ENCODE measurements around the gene SP140. TPM values are rescaled to one million over a fixed set of nuclear protein-coding genes. Genes with fewer than 3 reads are reported as not detected.

SP140 gene
- total and polyA plus RNA-seq, 2 of the 13 experiments (the other 11 are each of a cell fraction or from before 2014, with no cell fraction given): 0.57 to 0.80 TPM

DNA sequence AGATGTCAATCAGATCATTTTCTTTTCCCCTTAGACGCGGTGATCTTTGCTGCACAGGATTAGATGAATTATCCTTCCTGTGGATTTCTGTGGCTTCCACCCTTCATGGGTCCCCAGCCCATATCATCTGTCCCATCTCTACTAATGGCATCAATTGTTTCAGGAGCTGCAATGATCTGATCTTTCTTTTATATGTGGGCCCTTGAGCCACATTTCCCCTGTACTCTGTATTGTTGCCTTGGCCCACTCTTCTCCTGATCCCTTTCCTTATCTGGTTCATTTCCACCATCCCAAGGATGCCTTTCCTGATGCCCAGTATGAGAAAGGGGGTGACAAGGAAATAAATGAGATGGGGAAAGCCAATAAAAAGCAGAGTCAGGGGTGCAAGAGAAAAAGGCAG, 24.7 kb downstream of the SP140 start (continued):
- TF ChIP-seq, protein P1, sequence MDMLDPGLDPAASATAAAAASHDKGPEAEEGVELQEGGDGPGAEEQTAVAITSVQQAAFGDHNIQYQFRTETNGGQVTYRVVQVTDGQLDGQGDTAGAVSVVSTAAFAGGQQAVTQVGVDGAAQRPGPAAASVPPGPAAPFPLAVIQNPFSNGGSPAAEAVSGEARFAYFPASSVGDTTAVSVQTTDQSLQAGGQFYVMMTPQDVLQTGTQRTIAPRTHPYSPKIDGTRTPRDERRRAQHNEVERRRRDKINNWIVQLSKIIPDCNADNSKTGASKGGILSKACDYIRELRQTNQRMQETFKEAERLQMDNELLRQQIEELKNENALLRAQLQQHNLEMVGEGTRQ (IDR thresholded peaks at IDR 0.05; ENCODE audit: low read depth, low read length): no peak
- TF ChIP-seq, protein P1 (CRISPR knock-in tag; IDR thresholded peaks at IDR 0.05; ENCODE audit: borderline replicate concordance): no peak

DNA sequence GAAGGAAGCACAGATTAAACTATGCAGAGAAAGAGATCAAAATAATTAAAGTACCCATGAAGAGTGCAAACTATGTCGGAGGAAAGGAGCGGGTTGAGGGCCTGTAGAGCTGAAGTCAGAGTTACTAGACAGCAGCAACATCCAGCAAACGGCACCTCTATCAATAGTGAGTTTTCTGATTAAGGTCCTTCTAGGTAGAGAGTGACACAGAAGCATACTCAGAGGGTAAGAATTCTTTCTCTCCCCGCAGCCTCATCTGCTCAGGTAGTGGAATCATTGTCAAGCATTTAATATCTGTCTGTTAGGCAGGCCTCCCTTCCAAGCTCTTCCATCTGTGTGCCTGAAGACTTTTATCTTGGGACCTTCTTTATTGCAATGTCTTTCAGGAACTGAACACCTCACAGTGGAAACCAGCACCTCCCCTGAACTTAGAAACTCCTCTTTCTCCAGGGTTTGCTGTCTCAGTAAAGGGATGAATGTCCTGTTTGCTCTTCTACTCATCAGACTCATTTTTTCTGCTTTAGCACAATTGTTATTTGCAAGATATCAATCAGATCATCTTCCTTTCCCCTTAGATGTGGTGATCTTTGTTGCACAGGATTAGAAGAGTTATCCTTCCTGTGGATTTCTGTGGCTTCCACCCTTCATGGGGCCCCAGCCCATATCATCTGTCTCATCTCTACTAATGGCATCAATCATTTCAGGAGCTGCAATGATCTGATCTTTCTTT, 28.8 kb downstream of the SP140 start:
- FAIRE-seq: no peak
- intact Hi-C loops (cut with micrococcal nuclease; ENCODE audit: unreplicated experiment): no loop called here
- Histone ChIP-seq H3K9ac (ENCODE audit: insufficient read depth, low read depth, low read length) (no peak overlapping the region), H2AFZ (ENCODE audit: low read length) (no peak overlapping the region), H3K36me3 (replicated peaks in 1 of 2; ENCODE audit: control insufficient read depth in 1 of 2, insufficient read depth in 2 of 2, low read length in 2 of 2) (no peaks in the 10 kb centered on the region), H3K27me3 (ENCODE audit: control insufficient read depth in 1 of 2, insufficient read depth in 2 of 2, low read length in 2 of 2) (peaks cover 0 to 13% of the 10 kb centered on the region in 2 experiments; a peak in 1 of 5 replicates), H3K4me1 (ENCODE audit: insufficient read depth, low read length) (no peaks in the 10 kb centered on the region), H3K79me2 (ENCODE audit: insufficient read depth, low read length) (no peaks in the 10 kb centered on the region), H3K4me2 (ENCODE audit: low read depth, low read length) (no peak overlapping the region), H3K27ac (ENCODE audit: extremely low read length, insufficient read depth, low read length) (no peak overlapping the region), H3K4me3 (replicated peaks in 1 of 3; ENCODE audit: insufficient read depth in 1 of 3, low read depth in 2 of 3, low read length in 3 of 3) (no peak overlapping the region), H3K9me3 (ENCODE audit: low read length) (no peaks in the 10 kb centered on the region), H4K20me1 (ENCODE audit: insufficient read depth, low read length) (no peaks in the 10 kb centered on the region)
- TF ChIP-seq RAD51 (IDR thresholded peaks at IDR 0.05; ENCODE audit: borderline replicate concordance): no peak
- TF ChIP-seq TAF15 (IDR thresholded peaks at IDR 0.05; ENCODE audit: low read depth, low read length, poor library complexity, severe bottlenecking): no peak
- no TSS peak for BruUV-seq (replicated peaks)
- ChIA-PET CTCF (ENCODE audit: low intra/inter-chr PET ratio, low total read pairs) (no interaction called here), POLR2A (no interaction called here)
- WGBS (ENCODE audit: low lambda C conversion rate): 5% methylated on average over 4 of the region's 4 CpGs
- DNase-seq (ENCODE audit: low spot score): no peak
- in situ Hi-C loops (cut with HindIII; ENCODE audit: extremely low pct_ligation_motif_present, low pct_unique_long_range_greater_than_20kb): no loop called here
- no peak for ATAC-seq
